NCI-H82 (cell line): ENCODE data around the gene CUL7.
"Not testable (repeated sequence)": the region's sequence is repeated elsewhere in the genome, so short reads cannot be mapped to it uniquely, and the experiment has no call there.

Experiments used
- DNase-seq: peaks from one replicate; lab custom pipeline; 2025; lab: John Stamatoyannopoulos, UW

CUL7 gene

GRCh38 chr6:43053545-43054205, at the start of gene CUL7:
Gene CUL7, minus strand, starts transcription at chr6:43053851. Its CDS starts 1,063 bp downstream, at chr6:43052788.
- DNase-seq, result peak; percentile 98

DNA sequence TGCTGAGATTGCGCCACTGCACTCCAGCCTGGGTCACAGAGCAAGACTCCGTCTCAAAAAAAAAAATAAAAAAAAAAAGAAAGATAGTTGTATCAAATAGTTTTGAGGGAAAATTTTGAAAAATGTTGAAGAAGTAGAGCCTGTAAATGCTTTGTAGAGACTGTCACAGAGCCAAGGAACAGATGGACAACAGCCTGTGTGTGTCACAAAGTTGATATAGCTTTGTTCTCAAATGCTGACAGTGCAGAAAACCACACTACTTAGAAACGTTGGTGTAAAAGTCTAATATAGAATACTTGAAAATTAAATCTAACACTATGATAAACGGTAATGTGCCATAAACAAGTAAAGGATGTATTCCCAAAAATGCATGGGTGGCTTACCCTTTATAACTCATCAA, 47.8 kb upstream of the CUL7 start:
- no peak for DNase-seq

- no peak for DNase-seq
These were observed 43.9 kb upstream of the CUL7 start for GRCh38 chr6:43097502-43097901.

- DNase-seq, result no peak
These were observed 43.4 kb upstream of the CUL7 start for GRCh38 chr6:43097098-43097489.

GRCh38 chr6:43096451-43097097, 42.9 kb upstream of the CUL7 start:
- DNase-seq, result no peak

DNA sequence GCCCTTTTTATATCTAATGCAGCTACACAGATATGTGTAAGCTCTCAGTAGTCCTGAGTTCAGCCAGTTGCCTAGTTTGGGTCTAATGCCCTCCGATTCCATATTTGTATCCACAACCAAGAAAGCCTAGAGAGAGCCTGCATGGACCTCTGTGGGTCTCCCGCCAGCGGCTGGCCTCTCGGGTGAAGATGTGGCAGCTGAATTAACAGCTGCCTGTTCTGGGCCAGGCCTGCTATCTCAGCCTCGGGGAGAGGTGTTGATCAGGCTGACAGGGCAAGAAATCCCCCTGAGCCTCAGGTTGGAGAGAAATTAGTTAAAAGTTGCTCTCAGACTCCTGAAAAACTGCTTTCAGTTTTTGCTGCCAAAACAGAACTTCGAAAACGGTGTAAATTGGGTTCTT, 42.3 kb upstream of the CUL7 start:
- DNase-seq, result no peak

DNA sequence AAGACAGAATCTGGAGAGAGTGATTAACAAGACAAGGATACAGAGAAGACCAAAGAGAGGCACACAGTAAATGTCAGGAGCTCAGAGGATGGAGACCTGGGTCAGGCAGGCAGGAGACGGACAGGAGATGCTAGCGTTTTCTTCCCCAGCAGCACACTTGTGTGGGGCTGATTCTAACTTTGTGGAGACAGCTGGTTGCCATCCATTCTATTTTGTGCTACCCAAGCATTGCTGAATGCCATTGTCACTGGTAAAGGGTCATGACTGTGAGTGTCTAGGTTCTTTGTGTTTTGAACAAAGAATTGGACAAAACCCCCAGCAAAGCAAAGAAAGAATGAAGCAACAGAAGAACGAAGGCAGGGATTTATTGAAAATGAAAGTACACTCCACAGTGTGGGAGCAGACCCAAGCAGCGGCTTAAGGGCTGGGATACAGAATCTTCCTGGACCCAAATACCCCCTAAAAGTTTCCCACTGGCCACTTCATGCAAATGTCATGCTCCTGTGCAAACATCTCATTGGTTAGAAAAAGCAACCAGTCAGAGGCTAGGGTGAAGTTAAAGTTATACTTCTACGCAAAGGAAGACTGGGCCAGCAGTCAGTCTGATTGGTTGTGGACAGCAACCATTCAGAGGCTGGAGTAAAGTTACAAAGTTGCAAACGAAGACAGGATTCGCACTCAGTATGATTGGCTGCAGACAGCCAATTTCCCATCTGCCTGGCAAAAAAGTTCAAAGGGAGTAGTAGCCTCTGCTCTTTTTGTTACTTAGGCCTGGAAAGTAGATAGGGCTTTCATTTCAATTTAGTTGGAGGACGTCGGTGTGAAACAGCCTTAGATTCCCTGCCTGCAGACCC, 40.0 kb upstream of the CUL7 start:
- no peak for DNase-seq

DNA sequence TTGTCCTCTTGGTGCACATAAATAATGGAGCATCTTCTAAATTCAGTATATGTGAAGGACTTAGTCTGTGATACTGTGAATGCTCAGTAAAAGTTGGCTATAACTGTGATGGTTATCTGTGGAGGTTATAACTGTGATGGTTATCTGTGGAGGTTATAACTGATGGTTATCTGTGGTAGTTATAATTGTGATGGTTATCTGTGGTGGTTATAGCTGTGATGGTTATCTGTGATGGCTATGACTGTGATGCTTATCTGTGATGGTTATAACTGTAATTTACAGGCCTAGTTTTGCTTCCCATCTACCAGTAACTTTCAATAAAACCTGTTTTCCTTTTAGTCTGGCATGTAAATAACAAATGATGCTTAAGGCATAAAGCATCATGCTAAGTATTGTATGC, 39.0 kb upstream of the CUL7 start:
- DNase-seq, result no peak

GRCh38 chr6:43091436-43091991, 37.9 kb upstream of the CUL7 start:
- no peak for DNase-seq

DNA sequence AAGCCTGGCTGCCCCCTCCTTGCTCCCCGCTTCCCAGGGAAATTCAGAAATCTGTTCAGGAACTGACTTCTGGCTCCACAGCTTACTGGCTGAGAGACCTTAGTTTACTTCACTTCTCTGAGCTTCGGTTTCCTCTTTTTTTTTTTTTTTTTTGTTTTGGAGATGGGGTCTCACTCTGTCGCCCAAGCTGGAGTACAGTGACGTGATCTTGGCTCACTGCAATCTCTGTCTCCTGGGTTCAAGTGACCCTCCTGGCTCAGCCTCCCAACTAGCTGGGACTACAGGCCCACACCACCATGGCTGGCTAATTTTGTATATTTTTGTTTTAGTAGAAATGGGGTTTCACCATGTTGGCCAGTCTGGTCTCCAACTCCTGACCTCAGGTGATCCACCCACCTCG, 37.4 kb upstream of the CUL7 start:
- no peak for DNase-seq

DNA sequence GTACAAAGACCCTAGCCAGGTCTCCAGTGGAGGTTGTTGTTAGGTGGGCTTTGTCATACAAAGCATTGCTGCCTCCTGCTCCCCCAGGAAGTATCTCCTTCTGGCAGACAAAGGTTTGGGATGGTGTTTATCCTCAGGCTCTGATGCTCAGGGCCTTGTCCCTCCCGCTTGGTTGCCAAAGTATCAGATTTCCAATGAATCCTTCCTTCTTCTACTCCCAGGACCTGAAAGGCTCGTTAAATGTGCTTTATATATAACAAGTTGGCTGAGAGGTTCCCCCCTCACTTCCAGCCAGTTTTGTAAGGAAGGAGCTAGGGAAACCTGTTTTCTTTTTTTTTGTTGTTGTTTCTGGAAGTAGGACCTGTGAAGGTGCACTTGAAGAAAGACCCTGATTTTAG, 36.9 kb upstream of the CUL7 start:
- no peak for DNase-seq

DNA sequence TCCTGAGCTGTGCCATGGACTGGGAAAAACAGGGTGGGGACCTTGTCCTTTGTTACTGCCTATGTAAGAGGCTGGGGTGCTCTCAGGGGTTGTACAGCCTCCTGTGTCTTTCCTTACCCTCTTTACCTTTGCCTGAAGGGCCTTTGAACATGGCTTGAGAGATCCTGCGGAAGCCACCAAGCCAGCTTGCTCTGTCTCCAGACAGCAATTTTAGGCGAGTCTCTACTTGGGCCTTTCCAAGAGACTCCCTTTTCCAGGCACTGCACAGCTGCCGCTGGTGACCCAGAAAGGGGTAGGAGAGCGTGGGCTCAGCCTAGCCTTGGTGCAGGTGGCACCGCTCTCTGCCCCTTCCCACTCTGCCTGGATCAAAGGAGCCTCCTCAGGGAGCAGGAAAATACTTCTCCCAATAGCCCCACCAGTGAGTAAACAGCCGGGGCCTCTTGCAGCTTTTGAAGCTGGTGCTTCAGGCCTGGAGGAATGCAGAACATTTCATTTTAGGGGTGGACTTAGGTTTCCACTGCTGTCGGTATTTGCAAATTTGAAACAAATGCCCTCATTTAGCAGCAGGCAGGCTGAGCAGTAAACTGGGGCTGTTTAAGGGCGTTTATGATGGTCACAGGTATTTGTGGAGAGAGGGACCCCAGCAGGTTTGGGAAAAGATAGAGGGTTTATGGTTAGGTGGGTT, 36.4 kb upstream of the CUL7 start:
- DNase-seq, result no peak

DNA sequence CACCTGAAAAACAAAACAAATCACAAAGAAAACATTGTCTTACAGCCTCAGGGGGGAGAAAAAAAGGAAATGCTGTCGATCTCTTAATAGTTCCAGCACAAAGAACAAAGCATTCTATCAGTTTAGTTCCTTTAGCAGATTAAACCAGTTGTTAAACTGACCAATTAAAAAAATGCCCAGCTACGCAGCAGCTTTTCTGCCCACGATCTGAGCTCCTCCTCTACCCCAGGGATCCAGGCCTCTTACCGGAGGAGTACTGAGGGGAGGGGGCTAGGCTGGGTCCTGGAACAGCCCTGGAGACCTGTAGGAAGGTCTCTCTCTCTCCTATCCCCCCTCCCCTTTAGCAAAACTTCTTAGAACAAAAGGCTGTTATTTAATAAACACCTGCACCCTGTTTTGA, 35.8 kb upstream of the CUL7 start:
- no peak for DNase-seq

- DNase-seq, result no peak
These were observed 35.0 kb upstream of the CUL7 start for GRCh38 chr6:43088654-43089056.

DNA sequence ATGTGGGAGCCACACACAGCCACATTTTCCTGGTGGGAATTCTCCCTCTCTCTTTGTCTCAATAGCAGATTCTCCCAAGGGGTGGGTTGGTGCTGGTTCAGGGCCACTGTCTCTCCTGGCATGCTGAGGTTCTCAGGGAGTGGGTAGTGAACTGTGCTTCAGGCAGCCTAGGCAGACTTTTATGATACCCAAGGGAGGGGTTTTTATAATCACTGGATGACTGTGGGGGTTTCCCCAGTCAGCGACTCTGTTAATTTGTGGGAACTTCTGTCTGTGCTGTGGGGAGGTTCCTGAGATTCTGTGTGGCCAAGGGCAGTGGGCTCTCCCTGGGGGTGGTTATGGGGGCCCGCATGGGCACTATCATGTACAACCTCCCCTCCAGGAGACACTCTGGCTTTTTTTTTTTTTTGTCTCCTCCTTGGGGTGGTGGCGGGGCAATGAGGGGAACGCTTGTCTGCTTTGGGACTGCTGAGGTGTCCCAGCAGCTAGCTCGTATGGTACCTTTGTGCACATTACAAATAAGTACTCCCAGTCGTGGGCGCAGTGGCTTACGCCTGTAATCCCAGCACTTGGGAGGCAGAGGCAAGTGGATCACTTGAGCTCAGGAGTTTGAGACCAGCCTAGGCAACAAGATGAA, 32.5 kb upstream of the CUL7 start:
- no peak for DNase-seq

DNA sequence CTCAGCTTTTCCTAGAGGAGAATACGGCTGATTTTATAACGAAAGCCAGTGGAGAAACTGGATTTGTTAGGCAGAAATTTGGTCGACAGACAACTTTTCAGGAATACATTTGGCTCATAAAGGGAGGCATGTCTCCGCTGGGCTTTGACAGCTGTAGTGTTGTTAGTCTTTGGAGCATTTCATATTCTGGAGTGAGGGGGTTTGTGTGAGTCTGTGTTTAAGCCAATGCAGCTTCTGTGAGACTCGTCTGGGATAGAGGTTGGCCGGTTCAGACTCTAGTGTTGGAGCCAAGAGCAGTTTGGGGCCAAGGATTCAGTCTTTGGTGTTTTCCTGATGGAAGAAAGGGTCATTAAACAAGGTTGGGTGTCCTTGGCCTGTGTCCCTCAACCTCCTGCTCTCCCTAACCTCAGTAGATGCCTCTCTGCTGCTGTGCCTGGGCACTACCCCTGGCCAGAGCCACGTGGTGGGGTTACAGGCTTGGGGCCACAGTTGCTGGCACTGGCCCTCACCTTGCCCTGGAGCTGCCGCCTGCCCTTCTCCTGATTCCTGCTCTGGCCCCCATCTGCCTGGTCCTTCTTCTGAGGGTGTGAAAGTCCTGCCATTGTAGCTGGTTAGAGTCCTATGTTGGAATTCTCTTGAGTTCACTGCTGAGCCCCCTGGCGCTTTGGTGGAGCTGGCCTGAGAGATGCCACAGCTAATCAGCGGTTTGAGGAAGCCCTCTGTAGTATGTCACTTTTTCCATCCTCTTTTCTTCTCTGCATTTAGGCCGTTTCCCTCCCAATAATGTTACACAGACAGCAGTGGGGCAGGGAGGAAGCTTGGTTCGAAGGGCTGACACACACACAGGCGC, 29.4 kb upstream of the CUL7 start:
- no peak for DNase-seq

DNA sequence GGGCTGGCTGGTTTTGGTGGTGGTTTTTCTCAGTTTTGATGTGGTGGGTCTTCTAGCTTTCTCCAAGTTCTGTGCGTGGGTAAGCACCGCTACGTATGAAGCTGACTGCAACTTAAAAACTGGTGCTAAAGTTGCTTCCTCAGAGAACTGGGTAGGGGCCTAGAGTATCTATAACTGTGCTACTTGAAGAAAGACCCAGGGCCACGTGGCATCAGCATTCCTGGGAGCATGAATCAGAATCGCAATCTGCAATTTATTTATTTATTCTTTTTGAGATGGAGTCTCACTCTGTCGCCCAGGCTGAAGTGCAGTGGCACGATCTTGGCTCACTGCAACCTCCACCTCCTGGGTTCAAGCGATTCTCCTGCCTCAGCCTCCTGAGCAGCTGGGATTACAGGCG, 28.3 kb upstream of the CUL7 start:
- DNase-seq, result not testable (repeated sequence)

- DNase-seq, result no peak
These were observed 27.4 kb upstream of the CUL7 start for GRCh38 chr6:43081043-43081442.

DNA sequence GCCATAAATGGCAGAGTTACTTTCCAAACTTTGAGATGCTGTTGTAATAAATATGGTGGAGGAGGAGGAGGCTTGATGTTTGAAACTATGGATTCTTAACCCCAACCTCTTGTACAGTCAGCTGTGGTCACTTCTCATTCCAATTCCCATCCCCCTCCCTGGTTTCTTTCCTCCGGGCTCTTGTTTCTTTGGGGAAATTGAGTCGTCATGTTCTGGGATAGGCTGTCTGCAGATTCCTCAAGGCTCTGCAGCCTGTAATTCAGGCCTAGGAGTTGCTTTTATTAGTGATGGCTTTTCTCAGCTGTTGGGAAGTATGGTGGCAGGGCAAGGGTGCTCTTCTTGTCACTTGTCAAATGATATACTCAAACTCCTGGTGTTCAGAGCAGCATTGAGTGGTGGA, 25.0 kb upstream of the CUL7 start:
- DNase-seq, result no peak

- peak; percentile 61 for DNase-seq
These were observed 24.4 kb upstream of the CUL7 start for GRCh38 chr6:43077981-43078511.
